Measurements from ENCODE around the gene USP28. TPM values are rescaled to one million over a fixed set of nuclear protein-coding genes. Genes with fewer than 3 reads are reported as not detected.
"Not testable (repeated sequence)": the region's sequence is repeated elsewhere in the genome, so short reads cannot be mapped to it uniquely, and the experiment has no call there.

Gene USP28
- total RNA-seq, 1 donor from 2014 or later, result 35.0 TPM

- Histone ChIP-seq H3K9me3 (ENCODE audit: insufficient read depth, low read depth, low read length) (no peaks in the 10 kb centered on the region), H3K36me3 (ENCODE audit: insufficient read depth, low read length) (no peaks in the 10 kb centered on the region), H3K4me3 (ENCODE audit: insufficient read depth, low read depth, low read length) (no peak overlapping the region), H3K27ac (ENCODE audit: low read depth, low read length) (no peak overlapping the region), H2AFZ (ENCODE audit: low read depth, low read length) (no peak overlapping the region), H3K4me1 (ENCODE audit: insufficient read depth, low read length) (no peaks in the 10 kb centered on the region), H3K4me2 (ENCODE audit: low read length) (no peak overlapping the region), H3K27me3 (ENCODE audit: insufficient read depth, low read length) (no peaks in the 10 kb centered on the region), H3K79me2 (ENCODE audit: insufficient read depth, low read length) (no peaks in the 10 kb centered on the region), H3K9ac (ENCODE audit: low read length) (no peak overlapping the region), H4K20me1 (ENCODE audit: insufficient read depth, low read length) (no peaks in the 10 kb centered on the region)
- DNase-seq (ENCODE audit: low read depth) (no peak), FAIRE-seq (no peak)
- Mint-ChIP-seq H3K4me3 (ENCODE audit: unreplicated experiment) (no peak overlapping the region), H3K4me1 (ENCODE audit: low read depth, unreplicated experiment) (peaks cover 31% of the 10 kb centered on the region), H3K36me3 (ENCODE audit: low read depth, unreplicated experiment) (no peaks in the 10 kb centered on the region), H3K27me3 (ENCODE audit: low read depth, unreplicated experiment) (no peaks in the 10 kb centered on the region), H3K9me3 (ENCODE audit: unreplicated experiment) (no peaks in the 10 kb centered on the region), H3K27ac (ENCODE audit: unreplicated experiment) (no peak overlapping the region)
- TF ChIP-seq CTCF (IDR thresholded peaks at IDR 0.05; ENCODE audit: insufficient read depth, low read depth, low read length) (no peak), EZH2 (IDR thresholded peaks at IDR 0.05; ENCODE audit: insufficient read depth, low read length) (no peak)
Observed at GRCh38 chr11:113880971-113881370, 5.6 kb upstream of the USP28 start.

- not testable (repeated sequence) for H3K27me3 ChIP-seq (ENCODE audit: insufficient read depth, low read length); H3K4me2 ChIP-seq (ENCODE audit: low read length); H3K4me3 ChIP-seq (ENCODE audit: insufficient read depth, low read depth, low read length); H3K9me3 ChIP-seq (ENCODE audit: insufficient read depth, low read depth, low read length); H3K9ac ChIP-seq (ENCODE audit: low read length); H3K79me2 ChIP-seq (ENCODE audit: insufficient read depth, low read length); H3K27me3 Mint-ChIP-seq (ENCODE audit: low read depth, unreplicated experiment); H3K9me3 Mint-ChIP-seq (ENCODE audit: unreplicated experiment); H4K20me1 ChIP-seq (ENCODE audit: insufficient read depth, low read length); DNase-seq (ENCODE audit: low read depth); H3K27ac Mint-ChIP-seq (ENCODE audit: unreplicated experiment); H3K4me1 ChIP-seq (ENCODE audit: insufficient read depth, low read length); H3K4me3 Mint-ChIP-seq (ENCODE audit: unreplicated experiment); H3K27ac ChIP-seq (ENCODE audit: low read depth, low read length); H2AFZ ChIP-seq (ENCODE audit: low read depth, low read length); H3K36me3 ChIP-seq (ENCODE audit: insufficient read depth, low read length); H3K36me3 Mint-ChIP-seq (ENCODE audit: low read depth, unreplicated experiment); FAIRE-seq
- H3K4me1 Mint-ChIP-seq (ENCODE audit: low read depth, unreplicated experiment), result peaks cover 32% of the 10 kb centered on the region
Observed at GRCh38 chr11:113879446-113879845, 4.1 kb upstream of the USP28 start.

- Mint-ChIP-seq H3K4me3 (ENCODE audit: unreplicated experiment) (no peak overlapping the region), H3K27ac (ENCODE audit: unreplicated experiment) (peak overlapping the region; percentile 23), H3K36me3 (ENCODE audit: low read depth, unreplicated experiment) (no peaks in the 10 kb centered on the region), H3K27me3 (ENCODE audit: low read depth, unreplicated experiment) (no peaks in the 10 kb centered on the region), H3K4me1 (ENCODE audit: low read depth, unreplicated experiment) (peaks cover 37% of the 10 kb centered on the region), H3K9me3 (ENCODE audit: unreplicated experiment) (no peaks in the 10 kb centered on the region)
- FAIRE-seq (no peak), DNase-seq (ENCODE audit: low read depth) (no peak)
- no peaks in the 10 kb centered on the region for H3K79me2 ChIP-seq (ENCODE audit: insufficient read depth, low read length)
- H4K20me1 ChIP-seq (ENCODE audit: insufficient read depth, low read length), result peaks cover 4% of the 10 kb centered on the region
- H3K4me2 ChIP-seq (ENCODE audit: low read length), result no peak overlapping the region
- H2AFZ ChIP-seq (ENCODE audit: low read depth, low read length), result no peak overlapping the region
- no peak for TF ChIP-seq CTCF (IDR thresholded peaks at IDR 0.05; ENCODE audit: insufficient read depth, low read depth, low read length)
- TF ChIP-seq EZH2 (IDR thresholded peaks at IDR 0.05; ENCODE audit: insufficient read depth, low read length), result no peak
- H3K27ac ChIP-seq (ENCODE audit: low read depth, low read length), result no peak overlapping the region
- no peak overlapping the region for H3K4me3 ChIP-seq (ENCODE audit: insufficient read depth, low read depth, low read length)
- H3K36me3 ChIP-seq (ENCODE audit: insufficient read depth, low read length), result no peaks in the 10 kb centered on the region
- peaks cover 7% of the 10 kb centered on the region for H3K4me1 ChIP-seq (ENCODE audit: insufficient read depth, low read length)
- H3K9me3 ChIP-seq (ENCODE audit: insufficient read depth, low read depth, low read length), result no peaks in the 10 kb centered on the region
- H3K27me3 ChIP-seq (ENCODE audit: insufficient read depth, low read length), result no peaks in the 10 kb centered on the region
- no peak overlapping the region for H3K9ac ChIP-seq (ENCODE audit: low read length)
Observed at GRCh38 chr11:113877670-113878055, 2.3 kb upstream of the USP28 start.
